Ectodermal cell (in vitro differentiated cells): ENCODE measurements around the gene BCKDHB.

ENCODE experiments used
- H3K27ac ChIP-seq: 2 replicates; pipeline ENCODE4 v1.7.0; 2013; ENCODE audit warnings: mild to moderate bottlenecking, low read depth, low read length; ENCODE audit not compliant: insufficient read depth, poor library complexity, severe bottlenecking
- H3K27me3 ChIP-seq: 2 replicates; pipeline ENCODE4 v1.7.0; 2013; ENCODE audit warnings: mild to moderate bottlenecking, low read length; ENCODE audit not compliant: insufficient read depth, control insufficient read depth, poor library complexity, severe bottlenecking
- H3K36me3 ChIP-seq: one replicate; pipeline ENCODE4 v1.7.0; 2013; ENCODE audit warnings: low read length; ENCODE audit not compliant: control insufficient read depth, insufficient read depth
- H3K4me1 ChIP-seq: one replicate; pipeline ENCODE4 v1.7.0; 2013; ENCODE audit warnings: low read length; ENCODE audit not compliant: control insufficient read depth, insufficient read depth
- H3K4me3 ChIP-seq: 2 replicates; pipeline ENCODE4 v1.7.0; 2013; ENCODE audit warnings: low read depth, low read length, control low read depth; ENCODE audit not compliant: insufficient read depth
- H3K9me3 ChIP-seq: 2 replicates; pipeline ENCODE4 v1.7.0; 2013; ENCODE audit warnings: mild to moderate bottlenecking, low read length, moderate library complexity; ENCODE audit not compliant: control insufficient read depth
- WGBS, 2 experiments: methylation state at CpG; one replicate each; pipeline ENCODE4 v1.1.7; 2013; ENCODE audit warnings: missing lambda C conversion rate in 2 of 2; 5-methylcytosine and 5-hydroxymethylcytosine counted together

The BCKDHB gene

DNA sequence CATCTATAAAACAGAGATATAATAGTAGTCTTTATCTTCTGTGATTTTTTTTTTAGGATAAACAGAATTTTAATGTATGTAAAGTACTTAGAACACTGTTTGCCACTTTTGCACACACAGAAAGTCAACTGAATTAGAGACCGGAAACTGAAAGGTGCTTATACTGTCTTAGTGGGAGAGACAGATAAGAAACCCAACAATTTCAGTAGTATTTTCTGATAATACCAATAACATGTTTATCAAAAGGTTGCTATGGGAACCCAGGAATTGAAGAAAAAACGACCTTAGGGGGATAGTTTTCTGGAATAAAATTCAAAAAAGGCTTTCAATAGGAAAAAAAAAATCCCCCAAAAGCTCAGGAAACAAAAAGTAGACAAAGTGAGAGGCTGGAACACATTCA is 138.6 kb downstream of the BCKDHB start:
- Histone ChIP-seq H3K27me3 (no peaks in the 10 kb centered on the region), H3K9me3 (no peaks in the 10 kb centered on the region), H3K36me3 (no peaks in the 10 kb centered on the region), H3K4me1 (no peaks in the 10 kb centered on the region), H3K27ac (no peak overlapping the region), H3K4me3 (no peak overlapping the region)
- WGBS, 2 experiments = 93 to 100% methylated on average over 1 to 2 of the region's 2 CpGs

DNA sequence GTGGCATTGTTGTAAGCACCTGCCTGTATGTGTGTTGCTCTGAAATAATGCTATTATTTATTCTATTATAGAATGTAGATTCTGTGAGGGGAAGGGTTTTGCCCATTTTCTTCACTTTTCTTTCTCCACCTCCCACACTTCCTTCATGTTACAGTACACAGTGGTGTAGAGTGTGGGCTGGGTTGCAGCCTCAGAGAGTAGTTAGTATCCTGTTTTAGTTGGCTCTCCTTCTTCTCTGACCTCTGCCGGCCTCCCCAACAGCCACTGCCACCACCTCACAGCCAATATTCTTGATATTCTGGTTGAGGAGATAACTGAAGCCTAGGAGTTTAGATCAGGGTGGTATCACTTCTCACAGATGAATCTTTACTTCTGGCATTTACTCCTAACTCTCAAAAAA is 143.4 kb downstream of the BCKDHB start:
- Histone ChIP-seq H3K27me3 (no peaks in the 10 kb centered on the region), H3K4me3 (no peak overlapping the region), H3K9me3 (no peaks in the 10 kb centered on the region), H3K36me3 (no peaks in the 10 kb centered on the region), H3K27ac (no peak overlapping the region), H3K4me1 (no peaks in the 10 kb centered on the region)
- WGBS, 2 experiments = no CpG with 5 or more reads among the region's 1 CpG

DNA sequence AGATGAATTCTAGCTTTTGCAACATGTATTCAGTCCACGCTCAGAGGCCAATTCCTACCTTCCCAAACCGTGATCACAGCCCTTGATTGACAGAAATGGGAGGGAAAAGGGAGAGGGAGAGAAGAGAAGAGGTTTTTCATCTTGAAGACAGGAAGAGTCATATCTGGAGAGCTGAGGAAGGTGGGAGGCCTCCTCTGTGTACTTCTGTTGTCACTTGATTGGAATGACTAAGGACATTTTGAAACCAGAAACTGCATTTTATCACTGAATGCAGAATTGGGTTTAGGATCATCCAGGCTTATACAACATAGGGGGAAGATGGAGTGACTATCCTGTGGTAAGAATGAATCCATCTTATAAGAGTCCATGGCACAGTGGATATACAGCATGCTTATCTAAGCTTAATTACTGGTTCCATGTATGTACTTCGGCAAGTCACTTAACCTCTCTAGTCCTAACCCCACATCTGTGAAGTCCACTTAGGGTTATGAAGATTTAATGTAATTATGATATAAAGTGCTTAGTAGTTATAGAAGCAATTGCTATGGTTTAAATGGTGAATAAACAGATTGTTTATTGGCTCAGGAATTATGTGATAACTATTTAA is 144.0 kb downstream of the BCKDHB start:
- Histone ChIP-seq H3K9me3 (no peaks in the 10 kb centered on the region), H3K4me3 (no peak overlapping the region), H3K36me3 (no peaks in the 10 kb centered on the region), H3K4me1 (no peaks in the 10 kb centered on the region), H3K27me3 (no peaks in the 10 kb centered on the region), H3K27ac (no peak overlapping the region)
- 84 to 94% methylated on average over 3 of the region's 3 CpGs for WGBS, 2 experiments

DNA sequence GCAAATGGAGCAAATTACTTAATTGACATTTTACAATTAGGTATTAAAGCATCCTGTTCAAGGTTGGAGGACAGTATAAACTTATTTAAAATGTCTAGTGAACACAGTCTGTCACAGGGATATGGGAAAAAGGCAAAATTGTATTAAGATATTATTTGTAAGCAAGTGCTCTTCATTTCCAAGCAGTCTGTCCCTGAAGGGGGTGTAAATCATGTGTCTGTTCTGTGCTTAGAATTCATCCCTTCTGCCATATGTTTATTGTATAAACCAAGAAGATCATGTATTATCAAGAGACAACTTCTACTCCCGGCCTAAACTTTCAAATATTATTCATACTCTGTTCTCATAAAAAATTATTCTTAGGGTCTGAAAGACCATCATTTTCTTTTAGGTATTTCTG is 144.8 kb downstream of the BCKDHB start:
- Histone ChIP-seq H3K27ac (no peak overlapping the region), H3K4me1 (no peaks in the 10 kb centered on the region), H3K4me3 (no peak overlapping the region), H3K27me3 (no peaks in the 10 kb centered on the region), H3K36me3 (no peaks in the 10 kb centered on the region), H3K9me3 (no peaks in the 10 kb centered on the region)
- 80% methylated on average over 1 of the region's 1 CpG; no CpG with 5 or more reads in 1 of the 2 experiments for WGBS, 2 experiments

DNA sequence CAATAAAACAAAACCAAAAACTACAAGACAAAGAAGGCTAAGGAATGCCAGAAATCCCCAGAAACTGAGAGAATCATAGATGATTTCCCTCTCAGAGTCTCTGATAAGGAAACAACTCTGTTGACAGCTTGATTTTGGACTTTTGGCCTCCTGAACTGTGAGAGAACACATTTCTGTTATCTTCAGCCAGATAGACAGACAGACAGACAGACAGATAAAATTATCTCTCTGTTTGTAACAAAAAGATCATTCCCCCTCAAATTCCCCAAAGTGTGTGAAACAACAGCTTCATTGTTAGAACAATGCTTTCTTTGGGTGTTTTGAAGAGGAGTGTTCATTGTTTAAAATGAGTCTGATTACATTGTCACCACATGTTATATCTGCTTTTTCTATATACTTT is 148.2 kb downstream of the BCKDHB start:
- H3K27ac ChIP-seq = no peak overlapping the region
- H3K4me1 ChIP-seq = no peaks in the 10 kb centered on the region
- no peak overlapping the region for H3K4me3 ChIP-seq

DNA sequence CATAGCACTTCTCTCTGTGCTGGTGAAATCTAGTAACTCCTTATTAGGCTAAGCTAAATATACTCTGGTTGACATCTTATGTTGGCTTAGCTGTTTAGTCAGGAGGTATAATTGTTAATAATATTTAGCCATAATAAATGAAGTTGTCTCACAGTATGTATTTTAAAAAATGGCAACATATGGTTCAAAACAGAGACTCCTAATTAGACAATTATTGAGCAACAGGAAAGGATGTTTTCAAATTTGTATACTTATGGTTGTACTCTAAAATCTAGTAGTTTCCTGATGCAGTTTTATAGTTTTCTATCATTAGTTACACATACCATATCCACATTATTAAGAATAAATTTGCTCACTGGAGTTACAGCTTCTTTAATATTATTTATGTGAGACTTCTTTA is 150.2 kb downstream of the BCKDHB start:
- no peaks in the 10 kb centered on the region for H3K4me1 ChIP-seq
- no peaks in the 10 kb centered on the region for H3K27me3 ChIP-seq
- no peaks in the 10 kb centered on the region for H3K36me3 ChIP-seq
- H3K27ac ChIP-seq = no peak overlapping the region
- no peak overlapping the region for H3K4me3 ChIP-seq
- H3K9me3 ChIP-seq = no peaks in the 10 kb centered on the region

More for the DNA sequence above, 148.2 kb downstream of the BCKDHB start:
- H3K9me3 ChIP-seq = no peaks in the 10 kb centered on the region
- H3K27me3 ChIP-seq = no peaks in the 10 kb centered on the region
- no peaks in the 10 kb centered on the region for H3K36me3 ChIP-seq

DNA sequence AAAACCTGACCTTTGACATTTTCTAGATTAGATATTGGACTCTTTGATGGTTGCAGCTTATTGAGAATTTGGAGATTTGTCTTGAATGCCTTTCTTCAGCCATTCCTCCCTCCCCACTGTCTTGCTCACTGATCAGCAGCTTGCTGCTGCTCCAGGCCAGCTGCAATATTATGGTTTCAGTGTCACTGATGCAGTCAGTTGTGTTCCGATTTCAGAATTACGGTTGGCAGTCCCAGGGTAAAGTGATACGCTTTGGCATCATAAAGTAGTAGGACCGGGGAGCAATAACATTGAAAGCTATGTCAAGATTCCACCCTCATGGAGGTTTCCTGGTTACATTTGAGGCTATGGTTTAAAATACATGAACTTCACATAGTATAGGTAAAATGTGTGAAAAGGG is 152.6 kb downstream of the BCKDHB start:
- Histone ChIP-seq H3K36me3 (no peaks in the 10 kb centered on the region), H3K4me1 (no peaks in the 10 kb centered on the region), H3K27me3 (no peaks in the 10 kb centered on the region), H3K27ac (no peak overlapping the region), H3K4me3 (no peak overlapping the region), H3K9me3 (no peaks in the 10 kb centered on the region)
- WGBS, 2 experiments = 94 to 98% methylated on average over 4 of the region's 4 CpGs

DNA sequence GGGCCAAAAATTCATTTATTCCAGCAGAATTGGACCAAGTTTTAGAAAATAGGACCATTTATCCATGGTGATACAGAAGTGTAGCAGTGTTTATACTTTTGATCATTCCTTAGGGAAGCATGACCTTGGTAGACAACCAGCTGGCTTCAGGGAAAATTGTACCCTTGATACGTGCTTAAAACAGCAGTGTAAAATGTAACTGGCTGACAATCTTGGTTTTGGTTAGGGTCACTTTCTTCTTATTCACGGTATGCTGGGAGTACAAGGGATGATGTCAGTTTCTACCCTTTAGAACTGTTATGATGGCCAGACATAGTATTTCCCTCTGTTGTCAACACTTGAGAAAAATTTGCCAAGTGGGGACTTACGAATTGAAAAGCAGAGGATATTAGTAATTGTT is 157.1 kb downstream of the BCKDHB start:
- Histone ChIP-seq H3K36me3 (no peaks in the 10 kb centered on the region), H3K4me1 (no peaks in the 10 kb centered on the region)
- WGBS, 2 experiments = 94 to 98% methylated on average over 2 to 3 of the region's 3 CpGs

DNA sequence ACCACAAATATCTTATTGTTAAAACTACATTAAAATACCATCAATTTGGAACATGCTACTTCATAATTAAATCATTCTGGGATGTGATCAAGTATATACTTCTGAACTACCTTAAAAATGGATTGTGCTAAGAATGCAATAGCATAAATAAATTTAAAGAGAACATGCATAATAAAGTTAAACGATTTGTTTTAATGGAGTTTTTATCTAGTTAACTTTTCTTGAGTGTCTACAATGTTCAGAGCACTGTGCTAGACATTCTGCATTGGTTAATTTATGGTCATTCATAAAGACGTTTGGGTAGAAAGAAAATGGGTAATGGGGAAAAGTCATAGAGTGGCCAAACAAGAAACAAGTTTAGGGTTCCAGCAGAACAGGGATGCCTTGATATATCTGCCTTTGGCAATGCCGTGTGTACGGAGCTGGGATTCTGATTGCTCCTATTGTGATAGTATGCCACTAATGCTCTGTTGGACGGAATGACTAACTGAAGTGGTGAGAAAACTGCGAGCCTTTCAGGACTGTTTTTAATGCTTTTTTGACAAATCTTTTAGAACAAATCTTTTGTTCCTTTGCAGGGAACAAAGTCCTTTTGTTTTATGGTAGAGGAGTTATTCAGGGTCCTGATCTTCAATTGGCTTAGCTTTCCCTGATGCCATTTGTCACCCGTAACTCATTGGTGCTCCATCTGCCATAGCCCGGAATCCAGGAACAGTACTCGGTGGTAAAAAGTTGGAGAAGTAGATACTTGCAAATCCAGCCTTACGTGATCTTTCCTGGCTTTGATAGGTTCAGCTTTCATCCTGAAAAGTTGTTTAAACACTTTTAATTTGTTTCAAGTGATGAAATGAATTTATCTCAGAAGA is 162.6 kb downstream of the BCKDHB start:
- Histone ChIP-seq H3K36me3 (no peaks in the 10 kb centered on the region), H3K27me3 (no peaks in the 10 kb centered on the region), H3K9me3 (no peaks in the 10 kb centered on the region), H3K4me3 (no peak overlapping the region), H3K4me1 (no peaks in the 10 kb centered on the region), H3K27ac (no peak overlapping the region)
- WGBS, 2 experiments = 91 to 92% methylated on average over 10 of the region's 10 CpGs

More for the DNA sequence above, 157.1 kb downstream of the BCKDHB start:
- Histone ChIP-seq H3K27me3 (no peaks in the 10 kb centered on the region), H3K27ac (no peak overlapping the region), H3K4me3 (no peak overlapping the region), H3K9me3 (no peaks in the 10 kb centered on the region)

DNA sequence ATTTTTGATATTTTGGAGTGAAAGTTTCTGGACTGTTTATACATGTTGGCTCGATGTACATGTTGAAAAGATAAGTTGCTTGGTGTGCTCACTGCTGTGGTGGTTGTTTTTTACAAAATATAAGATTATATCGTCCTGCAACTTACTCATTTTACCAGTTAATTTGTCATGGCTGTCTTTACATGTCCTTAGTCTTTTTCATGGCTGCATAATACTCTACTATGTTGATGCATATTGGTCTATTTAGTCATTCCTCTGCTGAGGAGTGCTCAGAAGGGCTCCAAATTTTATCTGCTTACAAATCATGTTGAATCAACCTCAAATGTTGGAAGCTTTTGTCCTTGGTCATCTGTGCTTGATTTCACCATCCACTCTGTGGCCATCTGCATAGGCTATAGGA is 164.6 kb downstream of the BCKDHB start:
- Histone ChIP-seq H3K4me1 (no peaks in the 10 kb centered on the region), H3K4me3 (no peak overlapping the region), H3K36me3 (no peaks in the 10 kb centered on the region), H3K27ac (no peak overlapping the region), H3K27me3 (no peaks in the 10 kb centered on the region), H3K9me3 (no peaks in the 10 kb centered on the region)
- WGBS, 2 experiments = 86 to 100% methylated on average over 1 to 2 of the region's 2 CpGs
